DOHH2 (cell line): Measurements from ENCODE around the gene MYLK.

Experiments used
- H3F3A ChIP-seq: fragments of 200-600 bp; sonication (generic), shearing (Covaris generic); 2 replicates; pipeline ENCODE4 v1.6.0; 2016; ENCODE audit warnings: antibody characterized with exemption, mild to moderate bottlenecking; ENCODE audit not compliant: control insufficient read depth, insufficient read depth
- H3K27ac ChIP-seq: fragments of 200-600 bp; sonication (generic); 2 replicates; pipeline ENCODE4 v1.5.1; 2014; ENCODE audit warnings: low read depth, mild to moderate bottlenecking, low read length, moderate library complexity
- H3K27me3 ChIP-seq: fragments of 200-600 bp; sonication (generic); 2 replicates; pipeline ENCODE4 v1.6.1; 2014; ENCODE audit warnings: mild to moderate bottlenecking, low read length, mixed read lengths; ENCODE audit not compliant: control insufficient read depth
- H3K36me3 ChIP-seq: fragments of 200-600 bp; sonication (generic); 2 replicates; pipeline ENCODE4 v1.6.1; 2014; ENCODE audit warnings: mild to moderate bottlenecking, low read length, moderate library complexity, mixed read lengths; ENCODE audit not compliant: control insufficient read depth
- H3K4me1 ChIP-seq: fragments of 200-600 bp; sonication (generic); 2 replicates; pipeline ENCODE4 v1.6.1; 2014; ENCODE audit warnings: mild to moderate bottlenecking, low read length, mixed read lengths; ENCODE audit not compliant: control insufficient read depth
- H3K4me2 ChIP-seq: fragments of 200-600 bp; sonication (generic); 2 replicates; pipeline ENCODE4 v1.6.0; 2014; ENCODE audit warnings: mild to moderate bottlenecking, low read length, moderate library complexity
- H3K4me3 ChIP-seq: fragments of 200-600 bp; sonication (generic); 2 replicates; pipeline ENCODE4 v1.5.1; 2014; ENCODE audit warnings: mild to moderate bottlenecking, low read length, mixed read lengths
- H3K79me2 ChIP-seq: fragments of 200-600 bp; sonication (generic); 2 replicates; pipeline ENCODE4 v1.6.1; 2014; ENCODE audit warnings: mild to moderate bottlenecking, low read length, mixed read lengths; ENCODE audit not compliant: control insufficient read depth
- H3K9me2 ChIP-seq: fragments of 200-600 bp; sonication (generic); replicated peaks from 2 replicates; pipeline ENCODE4 v1.6.1; 2014; ENCODE audit warnings: mild to moderate bottlenecking, low read length, mixed read lengths; ENCODE audit not compliant: control insufficient read depth
- H3K9me3 ChIP-seq: fragments of 200-600 bp; sonication (generic); 2 replicates; pipeline ENCODE4 v1.6.1; 2014; ENCODE audit warnings: antibody characterized with exemption, low read length, mixed read lengths; ENCODE audit not compliant: control insufficient read depth, insufficient read depth
- H4K20me1 ChIP-seq: fragments of 200-600 bp; sonication (generic); 2 replicates; pipeline ENCODE4 v1.6.0; 2014; ENCODE audit warnings: low read depth, mild to moderate bottlenecking, antibody characterized with exemption, low read length, moderate library complexity; ENCODE audit not compliant: control insufficient read depth, insufficient read depth
- EZH2phosphoT487 ChIP-seq: fragments of 200-600 bp; sonication (generic); IDR thresholded peaks from 2 replicates; pipeline ENCODE4 v1.6.1; 2017; ENCODE audit warnings: borderline replicate concordance, mild to moderate bottlenecking, antibody characterized with exemption, low read length, moderate library complexity, mixed read lengths
- TF ChIP-seq, protein P1 (sequence below): fragments of 200-600 bp; sonication (generic); IDR thresholded peaks from one replicate; pipeline ENCODE4 v1.5.1; 2014; ENCODE audit warnings: antibody characterized with exemption, mild to moderate bottlenecking, low read depth, low read length; ENCODE audit not compliant: poor library complexity, severe bottlenecking

MYLK gene

DNA sequence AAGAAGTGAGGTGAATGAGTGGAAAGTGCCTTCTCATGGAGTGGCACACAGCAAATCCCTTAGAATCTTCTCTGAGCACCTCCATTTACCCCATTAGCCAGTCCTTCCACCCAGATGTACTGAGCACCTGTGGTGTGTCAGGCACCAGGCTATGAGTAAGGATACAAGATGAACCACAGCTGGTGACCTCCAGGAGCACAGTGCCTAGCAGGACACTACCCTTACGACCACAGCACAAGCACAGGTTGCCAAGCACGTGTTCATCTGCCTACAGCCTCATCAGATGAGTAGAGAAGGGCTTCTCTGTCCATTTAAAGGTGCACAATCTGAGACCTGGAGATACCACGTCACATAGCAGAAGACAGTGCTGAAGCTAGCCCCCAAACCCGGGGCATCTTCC lies 6.2 kb downstream of the MYLK start:
- Histone ChIP-seq H3K79me2 (no peaks in the 10 kb centered on the region), H3K36me3 (no peaks in the 10 kb centered on the region), H3K27me3 (peaks cover 7% of the 10 kb centered on the region), H3K4me3 (no peak overlapping the region), H3K9me3 (no peaks in the 10 kb centered on the region), H3K4me1 (no peaks in the 10 kb centered on the region), H3F3A (no peaks in the 10 kb centered on the region), H3K4me2 (no peak overlapping the region), H4K20me1 (no peaks in the 10 kb centered on the region), H3K9me2 (no peaks in the 10 kb centered on the region; the same call in 1 of the 2 replicates), H3K27ac (no peak overlapping the region)
- TF ChIP-seq, protein P1, sequence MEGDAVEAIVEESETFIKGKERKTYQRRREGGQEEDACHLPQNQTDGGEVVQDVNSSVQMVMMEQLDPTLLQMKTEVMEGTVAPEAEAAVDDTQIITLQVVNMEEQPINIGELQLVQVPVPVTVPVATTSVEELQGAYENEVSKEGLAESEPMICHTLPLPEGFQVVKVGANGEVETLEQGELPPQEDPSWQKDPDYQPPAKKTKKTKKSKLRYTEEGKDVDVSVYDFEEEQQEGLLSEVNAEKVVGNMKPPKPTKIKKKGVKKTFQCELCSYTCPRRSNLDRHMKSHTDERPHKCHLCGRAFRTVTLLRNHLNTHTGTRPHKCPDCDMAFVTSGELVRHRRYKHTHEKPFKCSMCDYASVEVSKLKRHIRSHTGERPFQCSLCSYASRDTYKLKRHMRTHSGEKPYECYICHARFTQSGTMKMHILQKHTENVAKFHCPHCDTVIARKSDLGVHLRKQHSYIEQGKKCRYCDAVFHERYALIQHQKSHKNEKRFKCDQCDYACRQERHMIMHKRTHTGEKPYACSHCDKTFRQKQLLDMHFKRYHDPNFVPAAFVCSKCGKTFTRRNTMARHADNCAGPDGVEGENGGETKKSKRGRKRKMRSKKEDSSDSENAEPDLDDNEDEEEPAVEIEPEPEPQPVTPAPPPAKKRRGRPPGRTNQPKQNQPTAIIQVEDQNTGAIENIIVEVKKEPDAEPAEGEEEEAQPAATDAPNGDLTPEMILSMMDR: no peak
- TF ChIP-seq EZH2phosphoT487: no peak

- Histone ChIP-seq H3K36me3 (no peaks in the 10 kb centered on the region), H3K4me2 (no peak overlapping the region), H3F3A (no peaks in the 10 kb centered on the region), H3K27ac (no peak overlapping the region), H3K4me3 (no peak overlapping the region), H3K79me2 (no peaks in the 10 kb centered on the region), H3K9me2 (no peaks in the 10 kb centered on the region; the same call in 1 of the 2 replicates), H3K9me3 (no peaks in the 10 kb centered on the region), H3K4me1 (no peaks in the 10 kb centered on the region), H3K27me3 (peaks cover 7% of the 10 kb centered on the region), H4K20me1 (no peaks in the 10 kb centered on the region)
- no peak for TF ChIP-seq EZH2phosphoT487
- TF ChIP-seq, protein P1: no peak
Observed at GRCh38 chr3:123877466-123877865, 6.7 kb downstream of the MYLK start.

GRCh38 chr3:123876858-123877257 lies 7.3 kb downstream of the MYLK start:
- Histone ChIP-seq H3K4me2 (no peak overlapping the region), H3K9me2 (no peaks in the 10 kb centered on the region; the same call in 1 of the 2 replicates), H3K27me3 (peaks cover 7% of the 10 kb centered on the region), H3F3A (no peaks in the 10 kb centered on the region), H3K36me3 (no peaks in the 10 kb centered on the region), H4K20me1 (no peaks in the 10 kb centered on the region), H3K4me1 (no peaks in the 10 kb centered on the region), H3K4me3 (no peak overlapping the region), H3K79me2 (no peaks in the 10 kb centered on the region), H3K9me3 (no peaks in the 10 kb centered on the region), H3K27ac (no peak overlapping the region)
- TF ChIP-seq, protein P1: peak; percentile 41
- TF ChIP-seq EZH2phosphoT487: no peak
